ENCODE data around the gene HDAC11.

The HDAC11 gene

DNA sequence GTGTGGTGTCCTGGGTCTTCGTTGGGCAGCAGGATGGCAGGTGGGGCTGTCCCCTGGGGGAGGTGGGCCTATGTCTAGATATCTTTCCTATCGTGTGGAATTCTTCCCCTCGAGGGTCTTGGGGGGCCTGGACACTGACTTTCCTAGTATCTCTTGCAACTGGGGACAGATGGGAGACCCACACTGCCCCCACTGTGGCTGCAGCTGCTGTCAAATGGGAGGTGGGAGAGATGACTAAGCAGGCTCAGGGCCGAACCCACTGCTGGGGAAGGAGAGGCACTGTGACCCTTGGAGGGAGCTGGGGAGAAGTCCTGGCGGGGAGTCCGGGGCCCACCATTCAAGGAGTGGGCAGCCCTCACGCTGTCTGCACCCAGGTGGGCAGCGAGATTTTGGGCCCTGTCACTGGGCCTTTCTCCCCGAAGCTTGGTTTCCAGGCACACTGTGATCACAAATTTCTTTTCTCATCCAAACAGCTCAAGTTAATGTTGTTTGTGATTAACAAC, 65.9 kb downstream of the HDAC11 start:
- DNase-seq, result no peak

- DNase-seq, result no peak
Measured at GRCh38 chr3:13546667-13547171, 66.6 kb downstream of the HDAC11 start.

- DNase-seq, result no peak
Measured at GRCh38 chr3:13547591-13548371, 67.7 kb downstream of the HDAC11 start.

- DNase-seq, result peak; percentile 23
Measured at GRCh38 chr3:13548696-13549622, 68.9 kb downstream of the HDAC11 start, which contains the start of gene FBLN2. FBLN2 (plus strand) TSS chr3:13549125; CDS start chr3:13570356, 21,231 bp downstream.

- DNase-seq, result no peak
Measured at GRCh38 chr3:13549623-13550422, 69.7 kb downstream of the HDAC11 start.

DNA sequence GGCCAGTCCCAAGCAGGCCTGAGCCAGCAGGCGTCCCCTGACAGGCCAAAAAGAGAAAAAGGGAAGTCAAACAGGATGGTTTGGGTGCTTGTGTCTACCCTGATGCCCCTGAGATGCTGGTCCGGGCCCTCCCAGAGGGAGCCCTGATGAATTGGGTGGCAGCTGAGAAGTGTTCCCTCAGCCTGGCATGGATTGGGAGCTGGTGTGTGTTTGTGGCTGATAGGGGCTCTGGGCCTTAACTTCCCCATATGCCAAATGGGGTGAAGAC, 70.3 kb downstream of the HDAC11 start:
- no peak for DNase-seq

DNA sequence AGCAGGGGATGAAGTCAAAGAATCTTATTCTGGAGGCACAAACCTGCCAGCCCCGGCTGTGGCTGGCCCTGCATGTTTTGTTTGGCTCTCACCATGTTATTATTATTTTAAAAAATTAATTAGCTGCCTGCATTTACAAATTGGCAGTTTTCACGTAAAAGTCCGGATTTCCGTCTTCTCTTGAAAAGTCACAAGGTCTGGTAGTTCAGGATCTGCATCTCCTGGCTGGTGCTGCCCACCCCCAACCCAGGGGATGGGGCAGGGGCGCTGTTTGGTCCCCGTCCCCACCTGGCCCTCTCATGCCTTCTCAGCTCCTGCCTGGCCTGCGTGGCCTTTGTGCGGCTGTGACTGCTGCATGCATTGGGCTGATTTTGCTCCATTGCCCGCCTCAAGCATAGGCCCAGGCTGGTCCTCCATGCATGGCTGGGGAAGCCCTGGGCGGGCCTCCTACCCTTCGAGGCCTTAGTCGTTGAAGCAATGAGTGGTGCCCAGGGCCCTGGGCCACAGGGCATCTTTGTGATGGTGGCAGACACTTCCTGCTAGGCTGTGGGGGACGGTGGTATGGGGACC, 70.8 kb downstream of the HDAC11 start:
- no peak for DNase-seq

GRCh38 chr3:13552857-13553652, 72.9 kb downstream of the HDAC11 start:
- no peak for DNase-seq

DNA sequence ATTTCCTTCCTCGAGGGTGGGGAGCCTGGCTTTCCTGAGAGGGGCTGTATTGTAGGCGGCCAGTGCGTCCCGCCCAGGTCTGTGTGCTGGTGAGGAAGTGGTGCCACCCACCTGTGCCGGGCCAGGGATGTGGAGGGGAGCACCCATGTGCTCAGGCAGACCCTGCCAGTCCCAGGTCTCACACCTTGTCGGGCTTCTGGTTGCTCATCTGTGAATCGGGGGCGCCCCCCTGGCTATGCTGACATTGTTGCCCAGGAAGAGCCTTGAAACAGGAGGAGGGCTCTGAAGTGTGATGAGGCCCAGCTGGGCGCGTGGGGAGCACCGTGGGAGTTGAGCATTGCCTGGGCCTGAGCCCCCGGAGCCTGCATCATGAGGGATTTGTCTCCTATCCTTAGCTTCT, 73.6 kb downstream of the HDAC11 start:
- no peak for DNase-seq

GRCh38 chr3:13555753-13556152, 75.6 kb downstream of the HDAC11 start:
- no peak for DNase-seq
